KOPT-K1 (cell line): Measurements from ENCODE around the gene INPP4B.

Source experiments
- H3K27ac ChIP-seq: fragments of 200-600 bp; sonication (generic); 2 replicates; pipeline ENCODE4 v1.5.1; 2016; ENCODE audit warnings: antibody characterized with exemption, mild to moderate bottlenecking, low read depth, low read length; ENCODE audit not compliant: poor library complexity, severe bottlenecking
- H3K36me3 ChIP-seq: fragments of 200-600 bp; sonication (generic); 2 replicates; pipeline ENCODE4 v1.5.1; 2017; ENCODE audit warnings: antibody characterized with exemption, mild to moderate bottlenecking, low read length, moderate library complexity; ENCODE audit not compliant: insufficient read depth
- H3K9me3 ChIP-seq: fragments of 200-600 bp; sonication (generic); 2 replicates; pipeline ENCODE4 v1.5.1; 2017; ENCODE audit warnings: antibody characterized with exemption, low read length, mild to moderate bottlenecking; ENCODE audit not compliant: insufficient read depth, poor library complexity, severe bottlenecking

INPP4B gene

DNA sequence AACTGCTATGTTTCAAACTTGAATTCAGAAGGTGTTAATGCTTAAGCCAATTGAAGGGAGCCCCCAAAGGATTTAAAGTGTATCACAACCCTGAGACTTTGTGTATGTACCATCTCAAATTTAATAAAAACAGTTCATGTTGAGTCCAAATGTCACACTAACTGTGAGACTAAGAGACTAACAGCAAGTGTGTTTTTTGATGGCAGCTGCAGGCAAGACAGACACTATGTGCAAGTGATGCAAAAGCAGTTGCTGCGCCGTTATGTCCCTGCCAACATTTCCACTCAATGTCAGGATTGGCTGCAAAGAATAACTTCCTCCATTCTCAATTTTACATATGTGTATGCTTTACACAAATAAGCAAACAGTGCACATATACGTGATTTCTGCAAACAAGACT lies 615.1 kb downstream of the INPP4B start:
- no peak overlapping the region for H3K27ac ChIP-seq
- no peaks in the 10 kb centered on the region for H3K9me3 ChIP-seq
- H3K36me3 ChIP-seq = no peaks in the 10 kb centered on the region

DNA sequence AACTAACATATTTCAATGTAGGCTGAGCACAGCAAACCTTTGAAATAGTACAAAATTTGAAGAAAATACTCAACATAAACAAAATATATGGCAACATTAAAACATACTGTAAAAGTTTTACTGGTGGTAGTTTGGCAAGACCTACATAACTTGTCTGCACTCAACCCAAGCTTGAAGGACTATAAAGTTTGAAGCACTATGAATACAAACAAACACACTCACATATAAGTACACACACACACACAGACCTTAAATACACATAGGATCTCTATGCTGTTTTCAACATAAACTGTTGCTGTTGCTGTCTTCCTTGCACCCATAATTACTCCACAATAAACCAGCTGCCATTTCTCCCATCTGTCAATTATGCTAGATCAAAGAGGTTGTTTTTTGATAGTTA lies 620.1 kb downstream of the INPP4B start:
- Histone ChIP-seq H3K36me3 (no peaks in the 10 kb centered on the region), H3K9me3 (no peaks in the 10 kb centered on the region), H3K27ac (no peak overlapping the region)

DNA sequence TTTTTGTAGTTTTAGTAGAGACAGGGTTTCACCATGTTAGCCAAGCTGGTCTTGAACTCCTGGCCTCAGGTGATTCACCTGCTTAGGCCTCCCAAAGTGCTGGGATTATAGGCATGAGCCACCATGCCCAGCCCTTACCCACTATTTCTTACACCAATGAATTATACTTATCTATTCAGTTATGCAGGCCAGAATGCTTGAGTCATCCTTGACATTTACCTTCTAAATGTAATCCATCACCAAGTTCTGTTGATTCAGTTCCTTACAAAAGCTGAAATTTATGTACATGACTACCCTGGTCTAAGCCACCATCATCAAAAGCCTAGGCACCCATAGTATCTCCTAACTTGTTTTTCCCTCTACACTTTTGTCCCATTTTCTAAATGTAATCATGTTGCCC lies 624.0 kb downstream of the INPP4B start:
- Histone ChIP-seq H3K9me3 (no peaks in the 10 kb centered on the region), H3K36me3 (no peaks in the 10 kb centered on the region), H3K27ac (no peak overlapping the region)

DNA sequence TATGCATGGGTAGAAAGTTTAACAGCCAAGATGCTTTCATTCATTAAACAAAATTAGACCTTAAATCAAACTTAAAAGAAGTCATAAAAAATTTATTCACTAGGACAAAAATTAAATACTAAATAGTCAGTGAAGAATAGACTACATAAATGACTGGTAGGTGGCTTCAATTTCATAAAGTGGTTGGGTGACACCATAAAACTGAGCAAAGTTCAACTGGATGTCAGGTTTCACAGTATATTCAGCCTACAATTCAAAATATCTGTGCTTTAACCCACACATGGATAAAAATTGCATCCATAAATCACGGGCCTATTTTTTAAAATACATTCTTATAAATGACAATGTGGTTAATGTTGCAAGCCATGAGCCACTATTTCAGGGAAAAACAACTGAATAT lies 627.4 kb downstream of the INPP4B start:
- H3K36me3 ChIP-seq = no peaks in the 10 kb centered on the region
- H3K9me3 ChIP-seq = no peaks in the 10 kb centered on the region

DNA sequence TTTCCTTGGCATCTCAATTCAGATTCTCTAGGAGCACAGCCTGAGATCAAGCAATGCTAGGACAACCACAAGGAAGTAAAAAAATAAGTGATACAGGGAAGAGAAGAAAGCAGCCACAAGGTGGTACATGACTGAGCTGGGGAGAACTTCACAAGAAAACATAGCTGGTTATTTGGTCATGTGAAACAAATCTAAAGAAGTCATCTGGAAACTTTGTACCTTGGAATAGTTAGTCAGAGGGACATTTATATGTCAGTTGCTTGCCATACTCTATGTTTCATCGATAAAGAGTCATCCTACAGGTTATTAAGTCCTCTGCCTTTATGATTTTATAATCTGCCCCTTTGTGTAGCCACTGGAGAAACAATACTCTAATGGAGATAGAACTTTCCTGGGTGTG lies 634.7 kb downstream of the INPP4B start:
- H3K36me3 ChIP-seq = peaks cover 9% of the 10 kb centered on the region; the same call in 1 of the 2 replicates
- H3K9me3 ChIP-seq = no peaks in the 10 kb centered on the region
- no peak overlapping the region for H3K27ac ChIP-seq

More for the DNA sequence above, 627.4 kb downstream of the INPP4B start:
- H3K27ac ChIP-seq = no peak overlapping the region

DNA sequence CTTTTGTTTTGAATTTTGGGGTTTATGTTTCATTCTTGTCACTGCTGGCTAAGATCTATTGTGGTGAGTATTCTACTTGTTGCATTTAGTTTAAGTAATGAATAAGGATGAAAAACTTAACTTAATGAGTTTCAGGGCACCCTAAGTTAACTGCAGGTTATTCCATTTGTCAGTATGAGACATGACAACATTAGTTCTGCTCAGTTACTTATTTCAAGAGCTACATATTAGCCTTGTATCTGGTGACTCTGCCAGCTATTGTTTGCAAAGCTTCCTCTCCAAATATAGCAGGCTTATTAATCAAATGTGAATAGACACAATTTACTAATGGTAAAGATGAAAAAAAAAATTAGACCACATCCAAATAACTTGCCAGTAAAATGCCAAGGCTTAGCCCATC lies 642.6 kb downstream of the INPP4B start:
- Histone ChIP-seq H3K27ac (no peak overlapping the region), H3K9me3 (no peaks in the 10 kb centered on the region), H3K36me3 (peaks cover 9% of the 10 kb centered on the region; the same call in 1 of the 2 replicates)

DNA sequence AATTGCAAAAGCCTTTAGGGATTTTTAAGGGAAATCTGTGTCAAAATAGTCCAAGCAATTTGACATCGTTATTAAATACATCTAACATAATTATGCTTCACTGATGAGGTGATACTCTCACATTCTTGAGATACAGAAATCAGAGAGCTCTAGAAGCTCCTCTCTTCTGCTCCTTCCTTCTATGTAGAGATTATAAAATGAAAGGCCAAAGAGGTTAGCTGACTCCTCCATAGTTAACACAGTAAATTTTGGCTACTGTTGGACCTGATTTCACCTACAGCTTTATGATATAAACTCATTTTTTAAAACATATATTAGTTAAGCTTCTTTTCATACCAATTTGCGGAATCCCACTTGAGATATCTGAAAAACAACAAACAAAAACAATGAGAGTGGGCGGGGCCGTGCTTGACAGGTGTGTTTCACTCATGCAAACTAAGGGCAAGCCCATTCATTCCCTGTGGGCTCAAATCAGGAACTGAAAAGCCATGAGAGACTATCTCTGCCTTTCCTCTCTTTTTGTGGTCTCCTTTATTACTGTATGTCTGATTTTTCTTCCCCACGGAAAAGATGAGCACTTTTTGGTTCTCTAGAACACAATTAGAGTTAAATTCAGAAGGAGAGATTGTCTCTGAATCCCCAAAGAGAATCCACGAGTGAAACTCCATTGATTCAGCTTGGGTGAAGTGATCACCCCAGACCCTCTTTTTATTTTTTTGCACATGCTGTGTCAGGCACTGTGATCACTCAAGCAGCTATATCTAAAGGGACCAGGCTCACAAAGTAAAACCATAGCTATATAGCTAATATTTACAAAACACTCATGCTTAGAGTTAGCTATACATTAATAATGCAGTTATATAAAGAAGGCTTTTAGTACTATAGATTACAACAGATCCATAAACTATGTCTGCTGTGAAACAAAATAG lies 643.4 kb downstream of the INPP4B start:
- Histone ChIP-seq H3K27ac (no peak overlapping the region), H3K36me3 (peaks cover 7% of the 10 kb centered on the region; the same call in 1 of the 2 replicates), H3K9me3 (no peaks in the 10 kb centered on the region)

DNA sequence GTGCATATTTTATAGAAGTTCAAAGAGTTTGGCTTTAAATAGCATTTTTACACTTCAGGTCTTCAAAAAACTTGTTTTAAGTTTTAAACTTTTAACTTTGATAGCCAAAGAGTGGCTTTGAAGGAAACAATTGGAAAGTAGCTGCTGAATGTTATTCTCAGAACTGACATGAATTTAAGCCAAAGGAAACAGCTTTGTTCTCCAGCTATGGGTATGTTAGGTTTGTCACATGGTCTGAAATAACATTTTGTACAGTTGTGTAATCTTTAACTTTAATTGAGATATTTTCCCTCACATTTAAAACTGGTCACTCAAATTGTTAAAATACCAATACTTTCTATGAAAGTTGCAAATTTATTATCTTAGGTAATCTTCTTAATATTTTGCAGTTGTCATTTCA lies 645.1 kb downstream of the INPP4B start:
- Histone ChIP-seq H3K27ac (no peak overlapping the region), H3K36me3 (no peaks in the 10 kb centered on the region), H3K9me3 (no peaks in the 10 kb centered on the region)

DNA sequence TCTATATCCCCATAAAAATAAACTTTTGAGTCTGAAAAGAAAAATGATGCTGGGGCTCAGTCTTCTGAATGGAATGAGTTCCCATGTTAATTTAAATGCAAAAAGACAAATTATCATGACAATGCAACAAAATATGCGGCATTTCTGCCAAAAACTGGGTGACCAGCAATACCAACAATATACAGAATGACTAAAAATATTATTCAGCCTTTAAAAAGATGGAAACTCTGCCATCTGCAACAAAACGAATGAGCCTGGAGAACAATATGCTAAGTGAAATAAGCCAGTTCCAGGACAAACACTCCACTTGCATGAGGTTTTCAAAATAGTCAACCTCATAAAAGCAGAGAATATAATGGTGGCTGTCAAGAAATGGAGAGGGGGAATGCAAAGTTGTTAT lies 651.2 kb downstream of the INPP4B start:
- no peaks in the 10 kb centered on the region for H3K9me3 ChIP-seq
- H3K36me3 ChIP-seq = no peaks in the 10 kb centered on the region
- H3K27ac ChIP-seq = no peak overlapping the region

DNA sequence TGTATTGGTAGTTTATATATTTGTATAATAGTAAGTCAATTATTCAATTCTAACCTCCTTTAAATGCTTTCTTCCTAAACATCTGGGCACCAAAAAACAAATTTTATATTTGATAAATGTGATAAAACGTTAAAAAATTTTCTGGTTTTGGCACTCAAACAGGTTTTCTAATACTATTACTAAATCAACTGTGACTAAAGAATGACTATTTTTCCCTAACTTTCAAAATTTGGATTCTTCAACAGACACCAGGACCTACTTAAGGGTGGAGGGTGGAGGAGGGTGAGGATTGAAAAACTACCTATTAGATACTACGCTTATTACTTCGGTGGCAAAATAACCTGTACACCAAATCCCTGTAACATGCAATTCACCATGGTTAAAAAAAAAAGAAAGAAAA lies 654.2 kb downstream of the INPP4B start:
- H3K9me3 ChIP-seq = no peaks in the 10 kb centered on the region
- no peak overlapping the region for H3K27ac ChIP-seq
- no peaks in the 10 kb centered on the region for H3K36me3 ChIP-seq

DNA sequence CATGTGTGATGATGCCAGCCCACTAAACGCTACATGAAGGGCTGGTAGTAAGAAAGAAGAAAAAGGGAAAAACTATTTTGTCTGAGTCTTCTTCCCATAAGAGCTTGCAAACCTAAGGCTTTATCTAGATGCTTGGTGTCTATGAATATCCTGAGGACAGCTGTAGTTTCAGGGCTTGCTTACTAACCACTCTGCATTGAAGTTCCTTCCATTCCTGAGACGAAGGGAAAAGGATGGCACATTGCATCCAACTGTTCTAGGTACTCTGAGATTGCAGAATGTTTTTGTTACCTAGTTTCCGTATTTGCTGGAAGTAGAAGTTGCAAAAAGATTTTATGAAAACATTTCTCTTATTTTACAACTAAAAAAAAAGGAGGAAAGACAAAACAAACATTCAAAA lies 665.1 kb downstream of the INPP4B start:
- Histone ChIP-seq H3K27ac (no peak overlapping the region), H3K9me3 (no peaks in the 10 kb centered on the region), H3K36me3 (no peaks in the 10 kb centered on the region)

DNA sequence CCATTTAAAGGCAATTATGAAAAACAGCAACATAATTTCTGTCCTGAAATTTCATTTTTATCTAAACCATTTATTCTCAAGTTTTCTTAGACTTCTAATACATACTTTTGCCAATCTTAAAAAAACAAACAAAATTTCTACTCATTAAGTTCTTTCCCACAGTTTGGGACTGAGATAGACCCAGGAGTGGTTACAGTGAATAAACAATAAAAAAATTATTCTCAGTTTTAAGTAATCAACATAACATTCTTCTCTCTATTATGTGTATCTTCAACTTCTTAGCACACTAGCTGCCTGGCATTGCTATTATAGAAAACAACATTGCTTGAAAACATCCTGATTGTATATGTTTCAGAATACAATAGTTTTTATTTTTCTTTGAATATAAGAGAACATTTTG lies 676.9 kb downstream of the INPP4B start:
- Histone ChIP-seq H3K36me3 (no peaks in the 10 kb centered on the region), H3K9me3 (no peaks in the 10 kb centered on the region)

DNA sequence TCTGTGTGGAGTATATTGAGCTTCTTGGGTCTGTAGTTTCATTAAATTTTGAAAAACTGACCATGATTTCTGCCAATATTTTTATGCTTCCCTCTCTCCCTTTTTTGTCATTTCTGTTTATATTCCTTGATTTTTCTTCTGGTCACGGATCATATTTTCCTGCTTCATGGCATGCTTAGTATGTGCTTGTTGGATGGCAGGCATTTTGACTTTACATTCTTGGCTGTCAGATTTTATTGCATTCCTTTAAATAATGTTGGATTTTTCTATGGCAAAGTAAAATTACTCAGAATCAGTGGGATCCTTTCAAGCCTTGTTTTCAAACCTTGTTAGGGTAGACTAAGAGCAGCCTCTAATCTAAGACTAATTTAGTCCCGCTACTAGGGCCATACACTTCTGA lies 677.9 kb downstream of the INPP4B start:
- Histone ChIP-seq H3K27ac (no peak overlapping the region), H3K36me3 (no peaks in the 10 kb centered on the region), H3K9me3 (no peaks in the 10 kb centered on the region)

More for the DNA sequence above, 676.9 kb downstream of the INPP4B start:
- H3K27ac ChIP-seq = no peak overlapping the region

DNA sequence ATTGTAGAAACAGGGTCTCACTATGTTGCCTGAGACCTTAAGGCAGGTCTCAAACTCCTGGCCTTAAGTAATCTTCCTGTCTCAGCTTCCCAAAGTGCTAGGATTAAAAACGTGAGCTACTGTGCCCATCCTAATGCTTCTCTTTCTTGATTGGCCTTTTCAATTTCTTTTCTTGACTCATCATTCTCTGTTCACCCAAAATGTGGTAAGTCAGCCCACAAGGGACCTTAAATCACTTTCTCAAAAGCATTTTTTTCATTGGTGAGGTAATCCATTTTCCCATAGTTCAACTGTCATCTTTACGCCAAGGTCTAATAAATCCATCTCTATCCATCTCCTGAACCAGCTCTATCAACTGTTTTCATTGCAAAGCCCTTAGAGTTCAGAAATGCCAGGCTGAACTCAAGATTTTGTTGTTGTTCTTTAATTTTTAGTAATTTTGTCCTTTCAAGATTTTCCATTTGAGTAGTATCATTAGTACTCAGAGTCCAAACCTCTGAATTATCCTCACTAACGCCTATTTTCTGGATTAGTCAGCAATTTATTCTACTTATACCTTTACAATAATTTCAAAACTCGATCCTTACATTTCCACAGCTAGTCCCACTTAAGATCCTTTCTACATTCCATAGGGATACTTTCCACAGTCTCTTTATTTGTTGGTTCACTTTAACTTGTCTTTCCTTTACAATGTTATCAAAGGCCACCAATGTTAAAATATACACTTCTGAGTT lies 681.2 kb downstream of the INPP4B start:
- no peaks in the 10 kb centered on the region for H3K9me3 ChIP-seq
- no peak overlapping the region for H3K27ac ChIP-seq
- H3K36me3 ChIP-seq = no peaks in the 10 kb centered on the region

DNA sequence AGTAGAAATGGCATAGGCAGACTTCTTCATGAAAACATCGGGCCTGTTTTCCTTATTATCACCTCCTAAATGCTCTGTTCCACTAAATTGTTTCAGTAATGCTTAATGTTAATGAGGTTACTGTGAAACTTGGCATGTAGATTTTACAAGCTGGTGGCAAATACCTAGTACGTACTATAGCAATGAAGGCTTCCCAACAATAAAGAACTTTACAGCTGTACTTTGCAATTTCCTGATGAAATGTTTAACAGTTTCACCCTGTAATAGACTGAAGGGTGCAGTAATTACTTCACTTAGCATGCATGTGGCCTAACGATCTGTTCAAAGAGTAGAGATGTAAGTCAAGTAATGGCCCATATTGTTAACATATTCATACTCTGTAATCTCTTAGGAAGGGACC lies 685.0 kb downstream of the INPP4B start:
- Histone ChIP-seq H3K27ac (no peak overlapping the region), H3K9me3 (no peaks in the 10 kb centered on the region), H3K36me3 (no peaks in the 10 kb centered on the region)
